SK-N-SH treated with all-trans-retinoic acid at 6 μM for 48 hours (cell line): ENCODE results near the gene RABGAP1L.

Experiments used
- ATAC-seq: fragments of 200-7000 bp; cut with Tn5 transposase; 3 replicates; pipeline ENCODE4 v1.9.1; 2020; ENCODE audit warnings: mild to moderate bottlenecking, moderate library complexity
- BACH2 ChIP-seq: fragments of 250-450 bp; sonication (Bioruptor Pico); IDR thresholded peaks from 2 replicates; pipeline ENCODE4 v1.9.0; 2021; ENCODE audit warnings: mild to moderate bottlenecking, borderline replicate concordance
- CSDC2 ChIP-seq: fragments of 250-450 bp; sonication (Bioruptor Pico); IDR thresholded peaks from 2 replicates; pipeline ENCODE4 v1.5.0; 2020; ENCODE audit warnings: mild to moderate bottlenecking, moderate library complexity
- CSRNP3 ChIP-seq: fragments of 250-450 bp; sonication (Bioruptor Pico); IDR thresholded peaks from 2 replicates; pipeline ENCODE4 v1.5.1; 2021; ENCODE audit warnings: mild to moderate bottlenecking, moderate library complexity
- GLIS3 ChIP-seq: fragments of 250-450 bp; sonication (Bioruptor Pico); IDR thresholded peaks from 2 replicates; pipeline ENCODE4 v1.5.0; 2020; ENCODE audit warnings: mild to moderate bottlenecking, moderate library complexity
- ISL1 ChIP-seq: fragments of 250-450 bp; sonication (Bioruptor Pico); IDR thresholded peaks from 2 replicates; pipeline ENCODE4 v2.1.2; 2022; ENCODE audit warnings: mild to moderate bottlenecking, moderate library complexity
- PPARA ChIP-seq: fragments of 250-450 bp; sonication (Bioruptor Pico); IDR thresholded peaks from 2 replicates; pipeline ENCODE4 v1.5.0; 2020; ENCODE audit warnings: mild to moderate bottlenecking, borderline replicate concordance
- RARB ChIP-seq: fragments of 250-450 bp; sonication (Bioruptor Pico); IDR thresholded peaks from 2 replicates; pipeline ENCODE4 v1.8.0; 2021; ENCODE audit warnings: mild to moderate bottlenecking, moderate library complexity
- SNAI2 ChIP-seq: fragments of 250-450 bp; sonication (Bioruptor Pico); IDR thresholded peaks from 2 replicates; pipeline ENCODE4 v1.5.0; 2020; ENCODE audit warnings: mild to moderate bottlenecking, moderate library complexity
- TCF4 ChIP-seq: fragments of 250-450 bp; sonication (Bioruptor Pico); IDR thresholded peaks from 2 replicates; pipeline ENCODE4 v1.8.0; 2021; ENCODE audit warnings: mild to moderate bottlenecking, moderate library complexity, borderline replicate concordance
- TOX ChIP-seq: fragments of 250-450 bp; sonication (Bioruptor Pico); IDR thresholded peaks from 2 replicates; pipeline ENCODE4 v1.8.0; 2021; ENCODE audit warnings: mild to moderate bottlenecking, moderate library complexity, borderline replicate concordance
- TSHZ2 ChIP-seq: fragments of 250-450 bp; sonication (Bioruptor Pico); IDR thresholded peaks from 2 replicates; pipeline ENCODE4 v1.5.0; 2020; ENCODE audit warnings: mild to moderate bottlenecking, moderate library complexity
- ZC3H10 ChIP-seq: fragments of 250-450 bp; sonication (Bioruptor Pico); IDR thresholded peaks from 2 replicates; pipeline ENCODE4 v1.5.1; 2021; ENCODE audit warnings: mild to moderate bottlenecking, moderate library complexity
- ZFP3 ChIP-seq: fragments of 250-450 bp; sonication (Bioruptor Pico); IDR thresholded peaks from 2 replicates; pipeline ENCODE4 v1.5.0; 2020; ENCODE audit warnings: mild to moderate bottlenecking, moderate library complexity
- ZFP30 ChIP-seq: fragments of 450-650 bp; formaldehyde crosslinking; IDR thresholded peaks from 2 replicates; pipeline ENCODE4 v1.5.0; 2022; ENCODE audit warnings: mild to moderate bottlenecking, moderate library complexity
- ZNF565 ChIP-seq: fragments of 450-650 bp; formaldehyde crosslinking; conservative IDR thresholded peaks from 2 replicates; pipeline ENCODE4 v1.5.0; 2020; ENCODE audit warnings: low read depth, mild to moderate bottlenecking, moderate library complexity
- ZNF70 ChIP-seq: fragments of 450-650 bp; formaldehyde crosslinking; IDR thresholded peaks from 2 replicates; pipeline ENCODE4 v1.5.0; 2020; ENCODE audit warnings: mild to moderate bottlenecking, moderate library complexity
- ZNF8 ChIP-seq: fragments of 450-650 bp; formaldehyde crosslinking; IDR thresholded peaks from 2 replicates; pipeline ENCODE4 v1.5.0; 2020; ENCODE audit warnings: mild to moderate bottlenecking, moderate library complexity
- TF ChIP-seq, protein P1 (sequence below): fragments of 250-450 bp; sonication (Bioruptor Pico); IDR thresholded peaks from 2 replicates; pipeline ENCODE4 v1.8.0; 2020; ENCODE audit warnings: mild to moderate bottlenecking, moderate library complexity, borderline replicate concordance

Gene RABGAP1L

DNA sequence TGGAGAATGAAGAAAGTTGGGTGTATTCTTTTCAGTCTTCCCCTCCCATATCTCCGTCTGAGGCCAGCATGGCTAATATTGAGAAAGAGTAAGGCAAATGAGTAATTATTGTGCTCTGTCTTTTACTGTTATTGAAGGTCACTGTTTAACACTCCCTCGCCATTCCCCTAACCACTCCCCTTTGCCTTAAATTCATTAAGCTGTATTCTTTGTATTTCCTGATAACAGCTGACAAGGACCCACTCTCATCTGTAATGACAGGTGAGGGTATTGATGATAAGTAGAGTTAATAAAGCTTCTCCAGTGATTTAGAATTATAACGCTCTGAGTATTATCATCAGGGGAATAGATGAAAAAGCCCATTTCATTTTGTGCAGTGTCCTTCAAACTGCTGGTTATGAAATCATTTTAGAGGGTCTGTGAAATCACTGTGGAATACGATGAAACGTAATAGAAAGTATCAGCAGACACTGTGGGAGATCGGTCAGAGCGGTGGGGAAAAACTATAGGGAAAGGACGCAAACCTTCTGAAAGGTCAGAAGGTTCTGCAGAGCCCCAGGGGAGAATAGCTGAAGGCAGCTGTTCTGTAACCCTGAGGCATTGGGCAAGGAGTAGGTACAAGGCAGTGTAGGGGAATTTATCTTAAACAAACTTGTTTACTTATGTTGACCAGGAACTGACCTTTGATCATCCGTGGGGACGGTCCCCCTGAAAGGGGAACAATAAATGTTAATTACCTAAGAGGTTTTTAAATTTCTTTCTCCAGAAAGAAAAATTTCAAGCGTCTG lies 794.2 kb downstream of the RABGAP1L start (continued):
- no peak for TF ChIP-seq RARB (CRISPR knock-in tag)

- no peak for ATAC-seq
Observed at GRCh38 chr1:174954073-174954460, 794.7 kb downstream of the RABGAP1L start.

GRCh38 chr1:174954671-174955669 lies 795.6 kb downstream of the RABGAP1L start:
- TF ChIP-seq ZFP3 (CRISPR knock-in tag) (no peak), GLIS3 (CRISPR knock-in tag) (no peak), PPARA (CRISPR knock-in tag) (no peak), ZNF8 (no peak), SNAI2 (CRISPR knock-in tag) (no peak), BACH2 (CRISPR knock-in tag) (no peak), ZFP30 (CRISPR knock-in tag) (no peak), ISL1 (CRISPR knock-in tag) (no peak), CSDC2 (no peak), TSHZ2 (CRISPR knock-in tag) (no peak), ZNF565 (CRISPR knock-in tag) (no peak), ZC3H10 (CRISPR knock-in tag) (no peak), TCF4 (CRISPR knock-in tag) (no peak)
- TF ChIP-seq, protein P1, sequence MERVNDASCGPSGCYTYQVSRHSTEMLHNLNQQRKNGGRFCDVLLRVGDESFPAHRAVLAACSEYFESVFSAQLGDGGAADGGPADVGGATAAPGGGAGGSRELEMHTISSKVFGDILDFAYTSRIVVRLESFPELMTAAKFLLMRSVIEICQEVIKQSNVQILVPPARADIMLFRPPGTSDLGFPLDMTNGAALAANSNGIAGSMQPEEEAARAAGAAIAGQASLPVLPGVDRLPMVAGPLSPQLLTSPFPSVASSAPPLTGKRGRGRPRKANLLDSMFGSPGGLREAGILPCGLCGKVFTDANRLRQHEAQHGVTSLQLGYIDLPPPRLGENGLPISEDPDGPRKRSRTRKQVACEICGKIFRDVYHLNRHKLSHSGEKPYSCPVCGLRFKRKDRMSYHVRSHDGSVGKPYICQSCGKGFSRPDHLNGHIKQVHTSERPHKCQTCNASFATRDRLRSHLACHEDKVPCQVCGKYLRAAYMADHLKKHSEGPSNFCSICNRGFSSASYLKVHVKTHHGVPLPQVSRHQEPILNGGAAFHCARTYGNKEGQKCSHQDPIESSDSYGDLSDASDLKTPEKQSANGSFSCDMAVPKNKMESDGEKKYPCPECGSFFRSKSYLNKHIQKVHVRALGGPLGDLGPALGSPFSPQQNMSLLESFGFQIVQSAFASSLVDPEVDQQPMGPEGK (CRISPR knock-in tag) = no peak
- TF ChIP-seq, all 23 proteins: peak for 0

More at GRCh38 chr1:174954073-174954460, 794.7 kb downstream of the RABGAP1L start:
- TF ChIP-seq ISL1 (CRISPR knock-in tag) (no peak), ZNF8 (no peak)

DNA sequence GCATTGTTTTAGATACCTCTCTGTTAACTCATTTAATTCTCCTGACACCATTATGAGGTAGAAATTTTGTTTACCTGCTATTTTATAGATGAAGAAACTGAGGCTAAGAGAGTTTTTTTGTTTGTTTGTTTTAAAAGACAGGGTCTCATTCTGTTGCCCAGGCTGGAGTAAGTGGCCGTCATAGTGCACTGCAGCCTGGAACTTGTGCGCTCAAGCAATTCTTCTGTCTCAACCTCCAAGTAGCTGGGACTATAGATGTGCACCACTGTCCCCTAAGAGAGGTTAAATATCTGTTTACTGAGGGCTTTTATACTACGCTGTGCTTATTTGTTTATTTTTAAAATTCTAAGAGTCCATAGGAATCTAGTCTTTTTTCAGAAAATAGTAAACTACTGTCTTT lies 796.8 kb downstream of the RABGAP1L start:
- no peak for ATAC-seq
- no peak for TF ChIP-seq ZNF70
- TF ChIP-seq BACH2 (CRISPR knock-in tag) = no peak
- TF ChIP-seq CSDC2 = no peak
- TF ChIP-seq ZFP3 (CRISPR knock-in tag) = no peak
- no peak for TF ChIP-seq PPARA (CRISPR knock-in tag)
- TF ChIP-seq ZC3H10 (CRISPR knock-in tag) = no peak
- TF ChIP-seq TOX (CRISPR knock-in tag) = no peak
- no peak for TF ChIP-seq SNAI2 (CRISPR knock-in tag)
- TF ChIP-seq CSRNP3 = no peak
- TF ChIP-seq TSHZ2 (CRISPR knock-in tag) = no peak

More at GRCh38 chr1:174954671-174955669, 795.6 kb downstream of the RABGAP1L start:
- no peak for ATAC-seq
